Inflammatory macrophage treated with lipopolysaccharide for 1 hour (primary cell): ENCODE data around the gene EHBP1.
A peak's percentile ranks its signal among the peaks of the same experiment; 100 is the strongest.

Experiments used
- DNase-seq, 2 donors: peaks; one replicate each; pipeline ENCODE4 v3.0.0-alpha.2; 2020 to 2022

Gene EHBP1

GRCh38 chr2:62895632-62896009 is 190.1 kb downstream of the EHBP1 start:
- DNase-seq: no peak

- no peak for DNase-seq
Measured at GRCh38 chr2:62897187-62897827, 191.8 kb downstream of the EHBP1 start.

- DNase-seq: no peak
Measured at GRCh38 chr2:62904344-62904743, 198.8 kb downstream of the EHBP1 start.

GRCh38 chr2:62908145-62908544 is 202.6 kb downstream of the EHBP1 start:
- no peak for DNase-seq

GRCh38 chr2:62913311-62913710 is 207.8 kb downstream of the EHBP1 start:
- DNase-seq: no peak

GRCh38 chr2:62919041-62919440 is 213.5 kb downstream of the EHBP1 start:
- no peak for DNase-seq

- DNase-seq: peak in 1 of 2 donors; percentile 1
Measured at GRCh38 chr2:62920070-62920469, 214.6 kb downstream of the EHBP1 start.

- DNase-seq: no peak
Measured at GRCh38 chr2:62923242-62923641, 217.7 kb downstream of the EHBP1 start.

GRCh38 chr2:62923881-62924280 is 218.4 kb downstream of the EHBP1 start:
- no peak for DNase-seq

GRCh38 chr2:62928015-62928414 is 222.5 kb downstream of the EHBP1 start:
- DNase-seq: no peak

GRCh38 chr2:62931536-62931935 is 226.0 kb downstream of the EHBP1 start:
- DNase-seq: no peak

GRCh38 chr2:62933398-62933917 is 227.9 kb downstream of the EHBP1 start:
- no peak for DNase-seq

GRCh38 chr2:62934517-62934916 is 229.0 kb downstream of the EHBP1 start:
- DNase-seq: no peak

- DNase-seq: no peak
Measured at GRCh38 chr2:62938126-62938525, 232.6 kb downstream of the EHBP1 start.

GRCh38 chr2:62939735-62940491 is 234.4 kb downstream of the EHBP1 start:
- peak; percentile 21 to 57 for DNase-seq

GRCh38 chr2:62940697-62941096 is 235.2 kb downstream of the EHBP1 start:
- no peak for DNase-seq

GRCh38 chr2:62941413-62941812 is 235.9 kb downstream of the EHBP1 start:
- DNase-seq: no peak

GRCh38 chr2:62944362-62944761 is 238.8 kb downstream of the EHBP1 start:
- DNase-seq: no peak

- no peak for DNase-seq
Measured at GRCh38 chr2:62947403-62947802, 241.9 kb downstream of the EHBP1 start.

- DNase-seq: no peak
Measured at GRCh38 chr2:62956651-62957050, 251.1 kb downstream of the EHBP1 start.

GRCh38 chr2:62958206-62958605 is 252.7 kb downstream of the EHBP1 start:
- no peak for DNase-seq

GRCh38 chr2:62964050-62964449 is 258.5 kb downstream of the EHBP1 start:
- DNase-seq: no peak

GRCh38 chr2:62964671-62965070 is 259.2 kb downstream of the EHBP1 start:
- DNase-seq: no peak

GRCh38 chr2:62966991-62967390 is 261.5 kb downstream of the EHBP1 start:
- no peak for DNase-seq
